H1 (cell line): ENCODE data around the gene KRT6C. TPM values are rescaled to one million over a fixed set of nuclear protein-coding genes. Genes with fewer than 3 reads are reported as not detected.

Source experiments
- CTCF ChIA-PET: fragments of 300-600 bp; sonication (Branson Sonifier 250); formaldehyde crosslinking; loops from one replicate; lab custom pipeline; 2021; ENCODE audit not compliant: partially characterized antibody; lab: Charles Lee
- POLR2A ChIA-PET: fragments of 300-600 bp; sonication (Branson Sonifier 250); formaldehyde crosslinking; loops from one replicate; lab custom pipeline; 2021; ENCODE audit warnings: inconsistent platforms; ENCODE audit not compliant: partially characterized antibody; lab: Charles Lee
- DNase-seq, 2 experiments: peaks; one replicate each; pipeline versions ENCODE4 v3.0.0 to v3.0.0-alpha.2; 2010 to 2022; ENCODE audit warnings: low spot score in 2 of 2, low read depth in 1 of 2, mixed read lengths in 1 of 2
- FAIRE-seq: peaks from 2 replicates; lab custom pipeline; 2011; peaks lifted over from hg19 to GRCh38; lab: Jason Lieb, UNC
- H2AFZ ChIP-seq: 2 replicates; pipeline ENCODE4 v1.8.1; 2012; ENCODE audit warnings: low read length, inconsistent platforms
- H2AK5ac ChIP-seq: 2 replicates; pipeline ENCODE4 v1.6.1; 2013; ENCODE audit warnings: low read depth, low read length
- H2BK120ac ChIP-seq: replicated peaks from 2 replicates; pipeline ENCODE3; 2013; ENCODE audit warnings: low read depth, low read length, inconsistent platforms
- H2BK12ac ChIP-seq: 2 replicates; pipeline ENCODE4 v1.6.1; 2013; ENCODE audit warnings: low read depth, low read length
- H2BK15ac ChIP-seq: 2 replicates; pipeline ENCODE4 v1.6.1; 2013; ENCODE audit warnings: low read length
- H2BK20ac ChIP-seq: 2 replicates; pipeline ENCODE4 v1.6.1; 2013; ENCODE audit warnings: low read length
- H2BK5ac ChIP-seq: 2 replicates; pipeline ENCODE4 v1.6.1; 2013; ENCODE audit warnings: low read depth, low read length
- H3K14ac ChIP-seq: 2 replicates; pipeline ENCODE4 v1.6.1; 2013; ENCODE audit warnings: inconsistent platforms; ENCODE audit not compliant: insufficient read length
- H3K18ac ChIP-seq: 2 replicates; pipeline ENCODE4 v1.6.1; 2013; ENCODE audit warnings: low read length; ENCODE audit errors: extremely low read depth
- H3K23ac ChIP-seq: 2 replicates; pipeline ENCODE4 v1.6.1; 2013; ENCODE audit warnings: inconsistent platforms; ENCODE audit not compliant: insufficient read length
- H3K23me2 ChIP-seq: 2 replicates; pipeline ENCODE4 v1.6.1; 2013; ENCODE audit warnings: low read depth, low read length
- H3K27ac ChIP-seq: 2 replicates; pipeline ENCODE4 v1.6.1; 2011; ENCODE audit warnings: low read depth, low read length, inconsistent platforms
- H3K27me3 ChIP-seq, 4 experiments: replicated peaks in 1 of 4; 1 replicate in 1 of 4; 2 replicates in 3 of 4; pipeline versions ENCODE4 v1.6.1 to v1.8.1; 2011 to 2013; ENCODE audit warnings: low read length in 3 of 4, mild to moderate bottlenecking in 3 of 4, inconsistent platforms in 2 of 4, mixed read lengths in 2 of 4, moderate library complexity in 1 of 4; ENCODE audit not compliant: control insufficient read depth in 3 of 4, insufficient read depth in 3 of 4; ENCODE audit errors: extremely low read depth in 1 of 4
- H3K36me3 ChIP-seq, 4 experiments: 2 replicates each; pipeline versions ENCODE4 v1.6.1 to v1.8.1; 2011 to 2013; ENCODE audit warnings: mild to moderate bottlenecking in 4 of 4, low read length in 3 of 4, moderate library complexity in 2 of 4, control low read depth in 1 of 4, inconsistent platforms in 1 of 4; ENCODE audit not compliant: insufficient read depth in 4 of 4, control insufficient read depth in 2 of 4
- H3K4ac ChIP-seq: replicated peaks from 2 replicates; pipeline ENCODE3; 2013; ENCODE audit warnings: low read length, low read depth, mixed read lengths, inconsistent platforms; ENCODE audit not compliant: insufficient read length
- H3K4me1 ChIP-seq, 4 experiments: replicated peaks in 1 of 4; 1 replicate in 1 of 4; 2 replicates in 3 of 4; pipeline versions ENCODE4 v1.6.1 to v1.8.1; 2011 to 2013; ENCODE audit warnings: low read length in 3 of 4, inconsistent platforms in 2 of 4, mixed read lengths in 1 of 4; ENCODE audit not compliant: insufficient read depth in 4 of 4, control insufficient read depth in 3 of 4
- H3K4me2 ChIP-seq, 2 experiments: 2 replicates each; pipeline versions ENCODE4 v1.6.1 to v1.8.1; 2011 to 2013; ENCODE audit warnings: low read depth in 2 of 2, low read length in 2 of 2, control low read depth in 1 of 2, inconsistent platforms in 1 of 2, mild to moderate bottlenecking in 1 of 2; ENCODE audit not compliant: insufficient read depth in 1 of 2
- H3K4me3 ChIP-seq, 4 experiments: fragments of 200-600, 300-600 bp in 1 of 4; sonication (generic), shearing (Covaris generic), sonication (Bioruptor Twin) in 1 of 4; 2 replicates each; pipeline versions ENCODE4 v1.5.1 to v1.8.1; 2011 to 2016; ENCODE audit warnings: low read length in 4 of 4, low read depth in 3 of 4, control low read depth in 2 of 4, inconsistent platforms in 2 of 4, mild to moderate bottlenecking in 2 of 4, mixed read lengths in 1 of 4, moderate library complexity in 1 of 4; ENCODE audit not compliant: insufficient read depth in 2 of 4; ENCODE audit errors: extremely low read depth in 1 of 4
- H3K56ac ChIP-seq: replicated peaks from 2 replicates; pipeline ENCODE3; 2013; ENCODE audit warnings: low read depth, mild to moderate bottlenecking, mixed read lengths, low read length, inconsistent platforms; ENCODE audit not compliant: insufficient read length
- H3K79me1 ChIP-seq: 2 replicates; pipeline ENCODE4 v1.6.1; 2013; ENCODE audit warnings: low read depth, low read length, control low read depth
- H3K79me2 ChIP-seq, 2 experiments: 2 replicates each; pipeline versions ENCODE4 v1.6.1 to v1.8.1; 2012 to 2013; ENCODE audit warnings: low read length in 2 of 2, mild to moderate bottlenecking in 2 of 2, inconsistent platforms in 1 of 2; ENCODE audit not compliant: insufficient read depth in 2 of 2, control insufficient read depth in 1 of 2
- H3K9ac ChIP-seq, 4 experiments: replicated peaks in 1 of 4; 1 replicate in 1 of 4; 2 replicates in 3 of 4; pipeline versions ENCODE4 v1.6.1 to v1.8.1; 2011 to 2013; ENCODE audit warnings: low read depth in 3 of 4, low read length in 3 of 4, control low read depth in 2 of 4, mild to moderate bottlenecking in 2 of 4, moderate library complexity in 2 of 4, inconsistent platforms in 1 of 4; ENCODE audit errors: extremely low read depth in 1 of 4
- H3K9me3 ChIP-seq, 2 experiments: 2 replicates each; pipeline versions ENCODE4 v1.6.1 to v1.8.1; 2012 to 2013; ENCODE audit warnings: mild to moderate bottlenecking in 2 of 2, moderate library complexity in 2 of 2, control low read depth in 1 of 2, inconsistent platforms in 1 of 2, low read depth in 1 of 2, low read length in 1 of 2, mixed read lengths in 1 of 2; ENCODE audit not compliant: insufficient read depth in 2 of 2
- H4K20me1 ChIP-seq, 2 experiments: replicated peaks in 1 of 2; 2 replicates each; pipeline versions ENCODE3 to v1.8.1; 2011 to 2013; ENCODE audit warnings: inconsistent platforms in 2 of 2, low read length in 2 of 2, mild to moderate bottlenecking in 1 of 2; ENCODE audit not compliant: insufficient read depth in 2 of 2, control insufficient read depth in 1 of 2
- H4K5ac ChIP-seq: 2 replicates; pipeline ENCODE4 v1.6.1; 2013; ENCODE audit warnings: low read length, low read depth, mixed read lengths, inconsistent platforms; ENCODE audit not compliant: insufficient read length
- H4K8ac ChIP-seq: 2 replicates; pipeline ENCODE4 v1.8.0; 2013; ENCODE audit warnings: mild to moderate bottlenecking, moderate library complexity, low read length, inconsistent platforms; ENCODE audit not compliant: insufficient read depth; ENCODE audit errors: extremely low read depth
- H4K91ac ChIP-seq: replicated peaks from 2 replicates; pipeline ENCODE3; 2013; ENCODE audit warnings: low read length, mixed read lengths, inconsistent platforms; ENCODE audit not compliant: insufficient read length
- BRCA1 ChIP-seq: IDR thresholded peaks from 2 replicates; pipeline ENCODE4 v1.6.1; 2012; ENCODE audit warnings: low read depth, low read length, improper control_type of control experiment
- CBX5 ChIP-seq: fragments of 300-800, 300-1000 bp; sonication (generic); IDR thresholded peaks from 2 replicates; pipeline ENCODE4 v1.7.1; 2016; ENCODE audit warnings: antibody characterized with exemption, low read length, low read depth
- EGR1 ChIP-seq: IDR thresholded peaks from 2 replicates; pipeline ENCODE4 v1.6.1; 2011; ENCODE audit warnings: low read depth, low read length, borderline replicate concordance
- HDAC2 ChIP-seq, 2 experiments: fragments of 300-600 bp in 1 of 2; sonication (generic) in 1 of 2; IDR thresholded peaks; 2 replicates each; pipeline ENCODE4 v1.6.1; 2011 to 2012; ENCODE audit warnings: low read depth in 2 of 2, low read length in 2 of 2, mild to moderate bottlenecking in 2 of 2, moderate library complexity in 2 of 2, borderline replicate concordance in 1 of 2, inconsistent platforms in 1 of 2
- HDAC6 ChIP-seq: IDR thresholded peaks from one replicate; pipeline ENCODE4 v1.7.1; 2012; ENCODE audit warnings: low read depth, mild to moderate bottlenecking, inconsistent platforms, low read length, moderate library complexity
- NANOG ChIP-seq: IDR thresholded peaks from 2 replicates; pipeline ENCODE4 v1.6.1; 2011; ENCODE audit warnings: low read length, low read depth, mild to moderate bottlenecking, inconsistent platforms; ENCODE audit not compliant: insufficient read depth, poor library complexity, severe bottlenecking
- RBBP5 ChIP-seq: IDR thresholded peaks from 2 replicates; pipeline ENCODE4 v1.7.1; 2012; ENCODE audit warnings: low read depth, mild to moderate bottlenecking, inconsistent platforms, low read length, moderate library complexity, borderline replicate concordance
- SP4 ChIP-seq: IDR thresholded peaks from 2 replicates; pipeline ENCODE4 v1.6.1; 2012; ENCODE audit warnings: low read length, inconsistent platforms
- TAF1 ChIP-seq: IDR thresholded peaks from 2 replicates; pipeline ENCODE4 v1.6.1; 2011; ENCODE audit warnings: mild to moderate bottlenecking, low read depth, low read length
- TAF7 ChIP-seq: optimal IDR thresholded peaks from 2 replicates; pipeline ENCODE3; 2011; ENCODE audit warnings: low read depth, mild to moderate bottlenecking, inconsistent platforms, low read length, moderate library complexity, borderline replicate concordance
- TBP ChIP-seq: IDR thresholded peaks from 2 replicates; pipeline ENCODE4 v1.6.1; 2011; ENCODE audit warnings: low read depth, low read length, improper control_type of control experiment
- YY1 ChIP-seq: IDR thresholded peaks from 2 replicates; pipeline ENCODE4 v1.6.1; 2011; ENCODE audit warnings: low read depth, mild to moderate bottlenecking, low read length
- WGBS, 2 experiments: shearing (Covaris generic) in 1 of 2; methylation state at CpG; one replicate each; pipeline versions ENCODE4 v1.1.6 to v1.1.7; 2013 to 2015; ENCODE audit warnings: low lambda C conversion rate in 2 of 2, mixed read lengths in 2 of 2, inconsistent platforms in 1 of 2, low coverage in 1 of 2, missing lambda C conversion rate in 1 of 2; ENCODE audit not compliant: insufficient replicate concordance in 2 of 2, insufficient coverage in 1 of 2, insufficient read length in 1 of 2; ENCODE audit errors: extremely low coverage in 1 of 2, missing lambda C conversion rate in 1 of 2; 5-methylcytosine and 5-hydroxymethylcytosine counted together
- polyA plus RNA-seq, 7 experiments: library from polyadenylated mRNA; depleted of rRNA in 3 of 7; stranded (reverse) in 5 of 7; unstranded in 2 of 7; fragments of >200 nt in 5 of 7; fragments of 200-250 nt in 2 of 7; gene quantifications; 1 replicate in 5 of 7; 2 replicates in 1 of 7; 4 replicates in 1 of 7; pipeline versions ENCODE4 v1.2.1 to v1.2.3, GENCODE V29; 2011 to 2013; ENCODE audit warnings: missing spikeins in 2 of 7, mixed read lengths in 2 of 7
- total RNA-seq: library from RNA; stranded (reverse); fragmentation: NEBNext Ultra II Directional; extraction: Animal tissue kit (Norgen Biotek cat#: 25700); gene quantifications from 2 replicates; pipeline ENCODE4 v1.2.1, GENCODE V29; 2021
- TF ChIP-seq, protein P1 (sequence below): IDR thresholded peaks from 2 replicates; pipeline ENCODE4 v1.6.1; 2011; ENCODE audit warnings: low read length, improper control_type of control experiment

Gene KRT6C
- total and polyA plus RNA-seq, 2 of the 8 experiments (the other 6 are each of a cell fraction or from before 2014, with no cell fraction given) = not detected

DNA sequence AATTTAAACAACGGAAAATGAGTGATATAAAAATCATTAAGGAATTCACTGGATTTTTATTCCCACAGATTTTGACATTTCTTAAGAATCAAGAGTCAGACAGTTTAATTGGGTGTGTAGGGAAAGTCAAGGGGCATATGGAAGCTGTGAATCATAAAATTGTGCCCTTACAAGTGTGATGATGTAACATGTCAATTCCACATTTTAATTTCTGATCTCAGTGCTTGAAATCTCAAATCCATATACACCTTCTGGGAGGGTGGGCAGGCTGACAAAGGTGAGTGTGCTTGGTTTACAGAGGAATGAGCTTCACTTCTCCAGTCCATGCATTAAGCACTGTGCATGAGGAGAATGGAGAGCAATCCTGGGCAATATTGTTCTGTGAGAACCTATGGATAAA, 20.5 kb upstream of the KRT6C start:
- 92% methylated on average over 1 of the region's 1 CpG; no CpG with 5 or more reads in 1 of the 2 experiments for WGBS, 2 experiments
- H3K4ac ChIP-seq = no peak overlapping the region
- H2AFZ ChIP-seq = no peak overlapping the region
- no peak overlapping the region for H4K91ac ChIP-seq
- H3K4me1 ChIP-seq = peaks cover 5 to 10% (median 8%) of the 10 kb centered on the region in 4 experiments; a peak in 6 of 7 replicates
- H2BK15ac ChIP-seq = no peak overlapping the region; the same call in 1 of the 2 replicates
- no peaks in the 10 kb centered on the region for H4K20me1 ChIP-seq
- H3K36me3 ChIP-seq = no peaks in the 10 kb centered on the region
- H3K23ac ChIP-seq = no peak overlapping the region
- H2BK12ac ChIP-seq = no peak overlapping the region
- FAIRE-seq = no peak
- no peak overlapping the region for H3K14ac ChIP-seq
- H2BK5ac ChIP-seq = no peak overlapping the region
- H3K79me2 ChIP-seq = no peaks in the 10 kb centered on the region
- no peaks in the 10 kb centered on the region; a peak in 1 of 7 replicates for H3K27me3 ChIP-seq
- H2BK120ac ChIP-seq = no peak overlapping the region
- no peak overlapping the region for H4K8ac ChIP-seq
- no peak overlapping the region for H2AK5ac ChIP-seq
- no peak overlapping the region for H3K18ac ChIP-seq
- no peak overlapping the region for H2BK20ac ChIP-seq
- ChIA-PET POLR2A (no interaction called here), CTCF (interaction anchor here (0.7 to 4.6 kb wide), 8 partner anchors 12 to 377 kb away, joined by 3 to 29 read pairs (median 4); no protein-coding TSS in a partner anchor)
- no peak overlapping the region for H4K5ac ChIP-seq
- H3K56ac ChIP-seq = no peak overlapping the region
- no peak overlapping the region for H3K9ac ChIP-seq
- no peaks in the 10 kb centered on the region for H3K79me1 ChIP-seq
- no peak overlapping the region for H3K27ac ChIP-seq
- H3K4me2 ChIP-seq = no peak overlapping the region
- no peak for DNase-seq
- no peak overlapping the region for H3K4me3 ChIP-seq
- no peaks in the 10 kb centered on the region; the same call in 1 of the 2 replicates for H3K23me2 ChIP-seq
- no peaks in the 10 kb centered on the region for H3K9me3 ChIP-seq
- TF ChIP-seq, protein P1, sequence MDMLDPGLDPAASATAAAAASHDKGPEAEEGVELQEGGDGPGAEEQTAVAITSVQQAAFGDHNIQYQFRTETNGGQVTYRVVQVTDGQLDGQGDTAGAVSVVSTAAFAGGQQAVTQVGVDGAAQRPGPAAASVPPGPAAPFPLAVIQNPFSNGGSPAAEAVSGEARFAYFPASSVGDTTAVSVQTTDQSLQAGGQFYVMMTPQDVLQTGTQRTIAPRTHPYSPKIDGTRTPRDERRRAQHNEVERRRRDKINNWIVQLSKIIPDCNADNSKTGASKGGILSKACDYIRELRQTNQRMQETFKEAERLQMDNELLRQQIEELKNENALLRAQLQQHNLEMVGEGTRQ = no peak
- TF ChIP-seq YY1 (no peak), NANOG (no peak), RBBP5 (no peak), TBP (no peak), HDAC2 (IDR thresholded peaks at IDR 0.05; ENCODE audit: borderline replicate concordance in 1 of 2, low read depth in 2 of 2, low read length in 2 of 2) (no peak), BRCA1 (no peak), TAF7 (no peak), TAF1 (no peak), EGR1 (no peak), SP4 (no peak), CBX5 (no peak), HDAC6 (no peak)
